Measurements from ENCODE around the gene VIPR2.
"Not testable (repeated sequence)": the region's sequence is repeated elsewhere in the genome, so short reads cannot be mapped to it uniquely, and the experiment has no call there.

The VIPR2 gene

GRCh38 chr7:159101661-159102091, 43.0 kb downstream of the VIPR2 start:
- DNase-seq = not testable (repeated sequence)

GRCh38 chr7:159101083-159101395, 43.6 kb downstream of the VIPR2 start:
- DNase-seq = not testable (repeated sequence)

GRCh38 chr7:159100281-159101082, 44.2 kb downstream of the VIPR2 start:
- DNase-seq = not testable (repeated sequence)

DNA sequence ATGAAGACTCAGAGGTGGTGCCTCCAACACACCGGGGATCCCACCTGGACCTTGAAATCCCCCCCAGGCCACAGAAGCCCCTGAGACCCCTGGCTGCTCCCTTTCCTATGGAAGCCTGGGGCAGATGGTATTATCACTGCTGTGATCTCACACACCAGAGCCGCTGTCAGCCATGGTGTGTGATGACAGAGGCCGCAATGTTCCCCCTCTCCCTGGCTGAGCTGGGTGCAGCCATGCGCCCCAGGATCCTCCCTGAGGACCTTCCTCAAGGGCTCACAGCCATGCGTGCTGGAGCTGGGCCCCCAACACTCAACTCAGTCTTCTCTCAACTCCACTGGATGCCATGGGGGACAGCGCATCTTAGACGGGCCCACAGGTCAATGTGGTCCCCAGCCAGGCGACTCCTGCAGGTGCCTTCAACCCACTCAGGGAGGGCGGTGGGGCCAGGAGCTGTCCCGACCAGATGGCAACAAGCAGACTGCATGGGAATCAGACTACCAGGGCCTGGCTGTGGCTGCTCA, 44.9 kb downstream of the VIPR2 start:
- DNase-seq = no peak

- DNase-seq = no peak
These were observed 45.6 kb downstream of the VIPR2 start for GRCh38 chr7:159098811-159099655.

GRCh38 chr7:159098424-159098786, 46.3 kb downstream of the VIPR2 start:
- DNase-seq = no peak

DNA sequence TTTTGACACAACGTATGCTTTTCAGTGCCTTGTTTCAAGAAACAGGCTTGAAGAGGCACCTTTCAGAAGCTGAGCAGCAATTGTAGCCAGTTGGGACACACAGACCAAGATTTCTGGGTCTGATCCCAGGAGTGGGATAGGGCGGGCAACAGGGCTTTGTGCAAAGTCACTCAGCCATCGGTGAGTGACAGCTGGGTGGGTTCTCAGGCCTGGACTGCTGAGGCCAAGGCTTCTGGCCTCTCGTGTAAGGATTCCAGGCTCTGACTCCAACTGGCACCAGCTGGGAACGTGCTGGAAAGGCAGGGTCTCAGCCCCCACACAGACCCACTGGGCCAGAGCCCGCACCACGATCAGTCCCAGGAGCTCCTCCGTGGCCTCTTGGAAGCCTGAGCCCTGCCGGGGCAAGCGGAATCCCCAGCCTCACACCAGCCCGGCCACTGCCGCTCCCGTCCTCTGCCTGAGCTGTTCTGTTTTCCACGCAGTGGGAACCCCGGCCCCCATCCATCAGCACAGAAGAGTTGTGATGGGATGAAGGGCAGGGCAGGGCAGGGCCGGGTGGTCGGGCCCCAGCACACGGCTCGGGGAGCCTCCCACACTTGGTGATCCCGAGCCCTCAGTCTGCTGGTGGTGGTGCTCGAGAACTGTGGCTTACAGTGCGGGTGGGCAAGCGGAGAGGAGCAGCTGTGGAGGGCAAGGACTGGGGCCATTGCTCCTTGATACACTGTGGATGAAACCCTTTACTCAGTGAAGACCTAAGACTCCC, 46.8 kb downstream of the VIPR2 start:
- DNase-seq = no peak

DNA sequence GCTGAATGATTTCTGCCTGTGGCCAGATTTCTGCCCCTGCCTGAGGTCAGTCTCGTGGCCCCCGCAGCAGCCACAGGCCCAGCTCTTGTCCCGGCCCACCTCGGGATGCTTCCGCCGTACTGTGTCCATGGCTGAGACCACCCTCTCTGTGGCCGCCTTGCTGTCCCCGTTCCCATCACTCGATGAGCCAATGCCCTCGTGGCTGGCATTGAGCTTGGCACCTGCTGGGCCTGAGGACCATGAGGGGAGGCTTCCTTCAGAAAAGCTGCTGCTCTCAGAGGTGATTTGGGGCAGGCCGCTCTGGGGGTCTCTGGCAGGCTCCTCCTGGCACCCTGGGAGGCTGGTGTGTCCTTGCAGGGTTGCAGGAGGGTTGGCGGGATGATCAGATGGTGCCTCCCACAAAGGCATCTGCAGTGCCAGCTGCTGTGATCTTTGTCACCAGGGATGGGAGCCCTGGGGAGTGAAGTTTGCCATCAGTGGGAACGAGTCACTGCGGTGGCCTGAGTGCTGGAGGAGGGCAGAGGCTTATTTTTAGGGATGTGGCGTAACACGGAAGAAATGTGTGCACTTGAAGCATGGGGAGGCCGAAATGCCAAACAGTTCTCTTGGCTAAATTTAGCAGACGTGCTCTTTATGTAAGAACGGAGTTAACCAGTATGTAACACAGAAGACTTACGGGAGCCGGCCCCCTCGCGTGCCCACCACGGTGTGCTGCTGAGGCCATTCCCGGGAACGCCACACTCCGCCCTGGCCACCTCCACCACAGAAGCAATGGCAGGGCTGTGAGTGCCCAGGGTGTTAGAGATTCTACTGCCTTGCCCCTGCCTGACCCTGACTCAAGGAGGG, 47.7 kb downstream of the VIPR2 start:
- no peak for DNase-seq

- DNase-seq = no peak
These were observed 48.7 kb downstream of the VIPR2 start for GRCh38 chr7:159095979-159096411.

GRCh38 chr7:159094919-159095915, 49.5 kb downstream of the VIPR2 start:
- DNase-seq = no peak

DNA sequence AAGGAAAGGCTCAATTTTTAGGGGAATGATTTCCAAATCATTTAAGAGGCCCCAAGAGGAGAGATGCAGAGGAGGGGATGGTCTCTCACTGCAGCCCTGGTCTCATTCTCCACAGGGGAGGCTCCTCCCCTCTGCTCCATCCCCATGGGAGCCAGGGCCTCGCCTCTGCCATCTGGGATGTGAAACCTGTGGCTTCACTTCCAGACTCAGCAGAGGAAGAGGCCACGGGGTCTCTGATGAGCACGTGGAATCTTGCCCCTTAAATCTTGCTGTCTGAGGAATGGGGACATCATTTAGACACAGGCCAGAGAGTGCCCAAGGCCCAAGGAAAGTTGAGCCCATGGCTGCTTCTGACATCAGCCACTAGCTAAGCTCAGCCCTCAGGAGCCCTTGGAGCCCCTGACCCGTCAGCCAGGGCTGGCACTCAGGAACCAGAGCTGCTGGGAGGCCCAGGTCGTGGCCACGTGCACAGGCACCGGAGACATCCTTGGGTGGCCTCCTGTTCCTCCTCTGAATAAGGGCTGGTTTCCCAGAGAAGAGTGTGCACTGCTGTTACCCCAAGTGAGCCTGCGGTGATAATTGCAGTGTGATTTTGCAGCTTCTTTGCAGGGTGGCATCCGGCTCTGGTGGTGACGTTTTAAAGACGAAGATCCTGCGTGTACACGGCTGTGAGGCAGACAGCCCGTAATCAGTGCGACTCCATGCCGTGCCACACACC, 50.5 kb downstream of the VIPR2 start:
- DNase-seq = no peak

- DNase-seq = no peak
These were observed 51.2 kb downstream of the VIPR2 start for GRCh38 chr7:159093351-159093971.

DNA sequence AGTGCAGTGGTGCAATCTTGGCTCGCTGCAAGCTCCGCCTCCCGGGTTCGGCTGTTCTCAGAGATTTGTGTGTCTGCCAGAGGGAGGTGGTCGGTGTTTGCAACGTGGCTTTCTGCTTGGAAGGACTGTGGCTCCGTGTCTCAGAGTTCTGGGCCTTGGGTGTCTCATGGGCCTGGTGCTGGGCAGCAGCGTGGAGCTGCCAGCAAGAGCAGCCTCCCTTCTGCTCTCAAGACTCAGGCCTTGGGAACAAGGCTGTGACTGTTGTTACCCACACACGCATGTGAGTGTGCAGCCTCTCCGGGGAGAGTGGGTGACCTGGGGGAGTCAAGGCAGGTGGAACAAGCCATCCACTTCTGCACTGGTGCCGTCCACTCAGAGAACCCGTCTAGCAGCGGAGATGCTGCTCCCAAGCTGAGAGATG, 52.0 kb downstream of the VIPR2 start:
- DNase-seq = no peak

DNA sequence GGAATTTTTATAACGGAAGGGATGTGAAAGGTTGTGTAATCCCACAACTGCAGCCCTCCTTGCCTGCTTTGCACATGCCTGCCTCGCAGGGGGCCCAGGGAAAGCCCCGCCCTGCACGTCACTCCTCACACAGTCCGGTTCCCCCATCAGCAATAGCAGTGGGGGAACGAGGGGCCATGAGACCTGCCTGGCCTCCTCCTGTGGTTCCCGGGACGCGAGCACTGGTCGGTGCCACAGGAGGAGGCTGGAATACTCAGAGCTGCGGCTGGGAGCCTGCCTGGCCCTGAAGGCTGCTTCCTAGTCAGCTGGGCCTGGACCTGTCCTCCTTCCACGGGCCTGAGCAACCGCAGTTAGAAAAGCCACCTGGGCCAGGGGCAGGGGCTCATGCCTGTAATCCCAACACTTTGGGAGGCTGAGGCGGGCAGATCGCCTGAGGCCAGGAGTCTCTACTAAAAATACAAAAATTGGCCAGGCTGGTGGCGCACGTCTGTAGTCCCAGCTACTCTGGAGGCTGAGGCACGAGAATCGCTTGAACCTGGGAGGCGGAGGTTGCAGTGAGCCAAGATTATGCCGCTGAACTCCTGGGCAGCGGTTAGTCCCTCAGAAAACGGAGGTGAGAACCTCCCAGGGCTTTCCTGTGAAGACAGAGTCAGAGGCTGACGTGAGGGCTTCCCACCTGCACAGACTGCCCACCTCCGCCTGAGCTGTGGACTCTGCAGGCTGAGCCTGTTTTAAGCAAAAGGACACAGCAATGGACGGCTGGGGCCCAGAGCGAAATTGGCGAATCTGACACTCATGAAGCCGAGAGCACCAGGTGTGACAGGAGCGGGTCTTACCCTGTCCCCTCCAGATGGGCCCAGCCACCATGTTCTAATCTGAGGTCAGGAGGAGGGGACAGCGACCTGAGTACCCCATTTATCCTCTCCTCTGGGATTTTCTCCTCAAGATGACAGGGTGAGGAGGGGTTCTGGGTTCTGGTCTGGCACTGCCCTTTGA, 52.9 kb downstream of the VIPR2 start:
- DNase-seq = no peak

DNA sequence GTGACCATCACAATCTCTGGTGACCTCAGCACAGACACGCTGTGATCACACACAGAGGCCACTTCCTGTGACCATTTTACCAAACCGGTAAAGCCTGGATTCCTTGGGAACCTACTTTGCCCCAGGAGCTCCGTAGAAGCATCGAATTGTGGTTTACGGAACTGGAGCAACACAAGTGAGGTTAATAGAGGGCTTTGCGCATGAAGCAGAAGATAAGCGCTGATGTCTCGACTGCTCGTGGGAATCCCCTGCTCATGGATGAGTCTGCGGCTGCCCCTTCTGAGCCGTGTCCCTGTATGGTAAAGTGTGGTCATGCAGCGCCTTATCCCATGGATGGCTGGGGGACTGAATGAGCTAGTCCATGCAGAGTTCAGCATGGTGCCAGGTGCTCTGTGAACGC, 53.6 kb downstream of the VIPR2 start:
- DNase-seq = no peak

- DNase-seq = no peak
These were observed 56.4 kb downstream of the VIPR2 start for GRCh38 chr7:159088016-159088865.

DNA sequence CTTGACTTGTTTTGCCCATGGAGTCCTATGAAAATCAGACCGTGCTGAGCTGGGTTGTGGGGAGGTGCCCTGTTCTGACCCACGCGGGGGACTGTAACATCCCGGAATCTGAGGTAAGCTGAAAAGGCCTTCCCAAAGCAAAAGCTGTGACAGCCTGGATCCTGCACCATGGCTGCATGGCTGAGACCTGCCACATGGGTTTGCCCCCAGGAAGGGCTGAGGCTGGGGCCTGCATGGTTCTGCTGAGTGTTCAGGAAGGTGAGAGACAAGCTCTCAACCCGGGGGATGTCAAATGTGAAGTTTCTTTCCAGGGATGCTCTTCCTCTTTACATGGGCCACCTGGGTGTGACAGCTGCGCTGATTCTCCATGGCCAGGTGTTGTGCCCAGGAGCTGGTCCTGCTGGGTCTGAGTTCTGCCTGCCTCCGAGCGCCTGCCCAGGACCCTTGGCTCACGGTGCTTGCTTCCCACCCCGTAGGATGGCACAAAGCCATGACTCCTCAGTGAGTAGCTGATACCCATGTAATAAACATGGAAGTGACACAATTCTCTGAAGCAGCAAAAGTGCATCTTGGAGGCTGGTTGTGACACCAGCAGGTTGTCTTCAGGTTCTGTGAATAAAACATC, 58.3 kb downstream of the VIPR2 start:
- DNase-seq = no peak
